ENCODE results near the gene TUBG2.

DNA sequence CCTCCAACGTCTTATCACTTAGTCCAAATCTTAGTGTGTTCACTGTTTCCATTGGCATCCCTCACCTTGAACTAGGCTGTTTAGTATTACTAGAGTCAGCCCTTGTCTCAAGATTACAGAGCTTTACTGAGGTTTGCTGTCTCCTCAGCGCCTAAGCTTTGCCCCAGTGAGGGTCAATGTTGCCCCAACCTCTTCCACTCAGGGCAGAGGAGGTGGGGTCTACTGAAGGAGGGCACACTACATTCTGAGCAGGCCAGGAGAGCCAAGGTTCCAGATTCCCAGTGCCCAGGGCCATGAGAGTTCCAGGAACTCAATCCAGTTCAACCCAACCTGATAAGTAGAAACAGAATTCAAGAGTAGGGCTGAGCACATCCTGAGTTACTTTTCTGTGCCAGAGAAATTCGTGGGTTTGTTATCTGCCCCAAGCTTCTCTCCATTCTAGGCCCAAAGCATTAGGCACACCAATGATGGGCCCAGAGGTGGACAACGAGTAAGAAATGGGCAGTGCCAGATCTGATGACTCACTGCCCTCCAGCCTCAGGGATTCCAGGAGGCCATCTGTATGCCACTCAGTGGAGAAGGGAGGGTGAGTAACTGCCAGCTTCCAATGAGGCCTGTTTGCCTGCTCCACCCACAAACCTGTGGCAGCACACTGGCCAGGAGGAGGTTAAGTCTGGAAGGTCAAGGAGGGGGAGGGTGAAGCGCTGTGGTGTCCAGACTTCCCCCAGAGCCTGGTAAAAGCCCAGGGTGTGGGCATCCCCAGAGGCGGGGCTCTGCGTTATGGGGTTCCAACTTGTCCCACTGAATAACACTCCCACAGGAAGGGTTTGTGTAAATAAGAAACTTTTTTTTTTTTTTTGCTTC, 8.2 kb downstream of the TUBG2 start:
- TF ChIP-seq, protein P1, sequence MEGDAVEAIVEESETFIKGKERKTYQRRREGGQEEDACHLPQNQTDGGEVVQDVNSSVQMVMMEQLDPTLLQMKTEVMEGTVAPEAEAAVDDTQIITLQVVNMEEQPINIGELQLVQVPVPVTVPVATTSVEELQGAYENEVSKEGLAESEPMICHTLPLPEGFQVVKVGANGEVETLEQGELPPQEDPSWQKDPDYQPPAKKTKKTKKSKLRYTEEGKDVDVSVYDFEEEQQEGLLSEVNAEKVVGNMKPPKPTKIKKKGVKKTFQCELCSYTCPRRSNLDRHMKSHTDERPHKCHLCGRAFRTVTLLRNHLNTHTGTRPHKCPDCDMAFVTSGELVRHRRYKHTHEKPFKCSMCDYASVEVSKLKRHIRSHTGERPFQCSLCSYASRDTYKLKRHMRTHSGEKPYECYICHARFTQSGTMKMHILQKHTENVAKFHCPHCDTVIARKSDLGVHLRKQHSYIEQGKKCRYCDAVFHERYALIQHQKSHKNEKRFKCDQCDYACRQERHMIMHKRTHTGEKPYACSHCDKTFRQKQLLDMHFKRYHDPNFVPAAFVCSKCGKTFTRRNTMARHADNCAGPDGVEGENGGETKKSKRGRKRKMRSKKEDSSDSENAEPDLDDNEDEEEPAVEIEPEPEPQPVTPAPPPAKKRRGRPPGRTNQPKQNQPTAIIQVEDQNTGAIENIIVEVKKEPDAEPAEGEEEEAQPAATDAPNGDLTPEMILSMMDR (IDR thresholded peaks at IDR 0.05), result no peak
- no peak for TF ChIP-seq POLR2A (IDR thresholded peaks at IDR 0.05)
